ENCODE data around the gene OR6K3. TPM values are rescaled to one million over a fixed set of nuclear protein-coding genes. Genes with fewer than 3 reads are reported as not detected.

The OR6K3 gene
- total RNA-seq (2022): not detected in 2 replicates
- Bru-seq, nascent RNA: not detected
- BruChase-seq, experiment 1, labeled RNA remaining after a 6-hour chase: not detected
- BruChase-seq, experiment 2, labeled RNA remaining after a 2-hour chase: not detected
- long read RNA-seq: 0 reads

GRCh38 chr1:158720620-158721019 lies at the start of gene OR6K3:
Gene OR6K3 (minus strand): TSS chr1:158720720. CDS start chr1:158718115, 2,605 bp downstream.
- no TSS peak for BruUV-seq (replicated peaks)
- CTCF ChIA-PET: no interaction called here
- H3K36me3 Mint-ChIP-seq (ENCODE audit: insufficient read depth, unreplicated experiment): no peaks in the 10 kb centered on the region
- peaks cover 92% of the 10 kb centered on the region for H3K27me3 Mint-ChIP-seq (ENCODE audit: insufficient read depth, unreplicated experiment)
- no peak within 1 kb of the TSS for H3K4me3 Mint-ChIP-seq (ENCODE audit: unreplicated experiment)
- no peaks in the 10 kb centered on the region for H3K9me3 Mint-ChIP-seq (ENCODE audit: unreplicated experiment)
- H3K27ac Mint-ChIP-seq (ENCODE audit: low read depth, unreplicated experiment): no peak within 1 kb of the TSS
- POLR2A ChIA-PET: no interaction called here
- no peak for DNase-seq (ENCODE audit: unreplicated experiment)
- TF ChIP-seq CTCF (IDR thresholded peaks at IDR 0.05; ENCODE audit: unreplicated experiment): no peak
- peaks cover 6% of the 10 kb centered on the region for H3K4me1 Mint-ChIP-seq (ENCODE audit: insufficient read depth, unreplicated experiment)
- intact Hi-C loops (cut with micrococcal nuclease): no loop called here

- Mint-ChIP-seq H3K4me3 (ENCODE audit: unreplicated experiment) (no peak within 1 kb of the TSS), H3K9me3 (ENCODE audit: unreplicated experiment) (peaks cover 7% of the 10 kb centered on the region), H3K27me3 (ENCODE audit: insufficient read depth, unreplicated experiment) (peaks cover 91% of the 10 kb centered on the region), H3K4me1 (ENCODE audit: insufficient read depth, unreplicated experiment) (no peaks in the 10 kb centered on the region), H3K27ac (ENCODE audit: low read depth, unreplicated experiment) (no peak within 1 kb of the TSS), H3K36me3 (ENCODE audit: insufficient read depth, unreplicated experiment) (no peaks in the 10 kb centered on the region)
- ChIA-PET POLR2A (interaction anchor here (0.7 kb wide), 1 partner anchor 429 kb away, joined by 4 read pairs; no protein-coding TSS in a partner anchor), CTCF (no interaction called here)
- intact Hi-C loops (cut with micrococcal nuclease): no loop called here
- BruUV-seq (replicated peaks): no TSS peak
- no peak for DNase-seq (ENCODE audit: unreplicated experiment)
- TF ChIP-seq CTCF (IDR thresholded peaks at IDR 0.05; ENCODE audit: unreplicated experiment): no peak
Measured at GRCh38 chr1:158754420-158754819, 33.9 kb upstream of the OR6K3 start, which contains the start of gene OR6K6. Gene OR6K6 (plus strand): TSS chr1:158754720. CDS start chr1:158754888, 168 bp downstream.

- no TSS peak for BruUV-seq (replicated peaks)
- POLR2A ChIA-PET: no interaction called here
- intact Hi-C loops (cut with micrococcal nuclease): no loop called here
Measured at GRCh38 chr1:158752155-158752712, 31.7 kb upstream of the OR6K3 start.

GRCh38 chr1:158735848-158736247 lies 15.3 kb upstream of the OR6K3 start:
- CTCF ChIA-PET: no interaction called here
- Mint-ChIP-seq H3K4me3 (ENCODE audit: unreplicated experiment) (no peak overlapping the region), H3K27me3 (ENCODE audit: insufficient read depth, unreplicated experiment) (peaks cover 93% of the 10 kb centered on the region), H3K9me3 (ENCODE audit: unreplicated experiment) (no peaks in the 10 kb centered on the region), H3K27ac (ENCODE audit: low read depth, unreplicated experiment) (no peak overlapping the region), H3K4me1 (ENCODE audit: insufficient read depth, unreplicated experiment) (no peaks in the 10 kb centered on the region), H3K36me3 (ENCODE audit: insufficient read depth, unreplicated experiment) (no peaks in the 10 kb centered on the region)
- POLR2A ChIA-PET: no interaction called here
- DNase-seq (ENCODE audit: unreplicated experiment): no peak
- intact Hi-C loops (cut with micrococcal nuclease): no loop called here
- BruUV-seq (replicated peaks): no TSS peak
- no peak for TF ChIP-seq CTCF (IDR thresholded peaks at IDR 0.05; ENCODE audit: unreplicated experiment)

More at GRCh38 chr1:158752155-158752712, 31.7 kb upstream of the OR6K3 start:
- H3K27me3 Mint-ChIP-seq (ENCODE audit: insufficient read depth, unreplicated experiment): peaks cover 91% of the 10 kb centered on the region
- no peaks in the 10 kb centered on the region for H3K4me1 Mint-ChIP-seq (ENCODE audit: insufficient read depth, unreplicated experiment)
- no peak for DNase-seq (ENCODE audit: unreplicated experiment)
- TF ChIP-seq CTCF (IDR thresholded peaks at IDR 0.05; ENCODE audit: unreplicated experiment): no peak
- CTCF ChIA-PET: no interaction called here
- H3K4me3 Mint-ChIP-seq (ENCODE audit: unreplicated experiment): no peak overlapping the region
- H3K27ac Mint-ChIP-seq (ENCODE audit: low read depth, unreplicated experiment): no peak overlapping the region
- H3K36me3 Mint-ChIP-seq (ENCODE audit: insufficient read depth, unreplicated experiment): no peaks in the 10 kb centered on the region
- H3K9me3 Mint-ChIP-seq (ENCODE audit: unreplicated experiment): no peaks in the 10 kb centered on the region
